Calu3 (cell line): ENCODE measurements around the gene GBX2. TPM values are rescaled to one million over a fixed set of nuclear protein-coding genes. Genes with fewer than 3 reads are reported as not detected.

ENCODE experiments used
- BruUV-seq: library from RNA; stranded (reverse); fragments of 400-500 nt; replicated peaks from 2 replicates; lab custom pipeline; 2021; lab: Mats Ljungman, UMichigan
- CTCF ChIA-PET: fragments of 300-600 bp; sonication (Branson Sonifier 250); formaldehyde crosslinking; loops from one replicate; lab custom pipeline; 2022; ENCODE audit warnings: antibody characterized with exemption; lab: Charles Lee
- DNase-seq: peaks from one replicate; pipeline ENCODE4 v3.0.0; 2022
- H3K27ac Mint-ChIP-seq: one replicate; pipeline ENCODE4 v1.8.0; 2022; ENCODE audit warnings: mixed read lengths; ENCODE audit not compliant: unreplicated experiment
- H3K27me3 Mint-ChIP-seq: one replicate; pipeline ENCODE4 v1.8.0; 2022; ENCODE audit warnings: mixed read lengths; ENCODE audit not compliant: unreplicated experiment
- H3K36me3 Mint-ChIP-seq: one replicate; pipeline ENCODE4 v1.8.0; 2022; ENCODE audit warnings: mild to moderate bottlenecking, moderate library complexity, mixed read lengths; ENCODE audit not compliant: insufficient read depth, unreplicated experiment
- H3K4me1 Mint-ChIP-seq: one replicate; pipeline ENCODE4 v1.8.0; 2022; ENCODE audit warnings: mild to moderate bottlenecking, low read depth, mixed read lengths; ENCODE audit not compliant: unreplicated experiment
- H3K4me3 Mint-ChIP-seq: one replicate; pipeline ENCODE4 v1.8.0; 2022; ENCODE audit warnings: mild to moderate bottlenecking, low read depth, moderate library complexity, mixed read lengths; ENCODE audit not compliant: unreplicated experiment
- H3K9me3 Mint-ChIP-seq: one replicate; pipeline ENCODE4 v1.8.0; 2022; ENCODE audit warnings: low read depth, mixed read lengths; ENCODE audit not compliant: unreplicated experiment
- intact Hi-C: fragments of 100-400 bp; cut with micrococcal nuclease; formaldehyde crosslinking; loops from one replicate; pipeline ENCODE4 v1.10.0; 2022; ENCODE audit not compliant: unreplicated experiment
- total RNA-seq: library from RNA; stranded (reverse); gene quantifications from 2 replicates; pipeline ENCODE4 v1.2.3, GENCODE V29; 2022
- TF ChIP-seq, protein P1 (sequence below): fragments of 200-600 bp; IDR thresholded peaks from one replicate; pipeline ENCODE4 v1.8.0; 2022; ENCODE audit warnings: antibody characterized with exemption; ENCODE audit not compliant: unreplicated experiment

GBX2 gene
- total RNA-seq, 1 experiment from 2014 or later = 2.4 TPM

DNA sequence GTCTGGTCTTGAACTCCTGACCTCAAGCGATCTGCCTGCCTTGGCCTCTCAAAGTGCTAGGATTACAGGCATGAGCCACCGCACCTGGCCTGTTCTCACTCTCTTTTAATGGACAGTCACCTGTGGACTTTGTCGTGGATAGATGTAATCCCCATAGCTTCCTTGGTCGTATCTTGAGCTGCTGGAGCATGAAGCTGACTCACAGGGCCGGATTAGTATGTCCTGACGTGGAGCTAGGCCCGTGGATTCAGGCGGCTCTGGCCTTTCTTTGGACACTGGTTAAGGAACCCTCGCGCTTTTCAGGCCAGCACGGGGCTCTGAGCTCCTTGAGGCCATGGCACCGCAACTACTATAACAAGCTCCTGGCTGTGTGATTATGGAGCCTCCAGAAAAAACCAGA is 27.5 kb upstream of the GBX2 start:
- BruUV-seq = no TSS peak
- Mint-ChIP-seq H3K9me3 (no peaks in the 10 kb centered on the region), H3K27ac (no peak overlapping the region), H3K4me1 (no peaks in the 10 kb centered on the region), H3K36me3 (no peaks in the 10 kb centered on the region), H3K4me3 (no peak overlapping the region), H3K27me3 (no peaks in the 10 kb centered on the region)
- intact Hi-C loops = no loop called here
- DNase-seq = no peak
- TF ChIP-seq, protein P1, sequence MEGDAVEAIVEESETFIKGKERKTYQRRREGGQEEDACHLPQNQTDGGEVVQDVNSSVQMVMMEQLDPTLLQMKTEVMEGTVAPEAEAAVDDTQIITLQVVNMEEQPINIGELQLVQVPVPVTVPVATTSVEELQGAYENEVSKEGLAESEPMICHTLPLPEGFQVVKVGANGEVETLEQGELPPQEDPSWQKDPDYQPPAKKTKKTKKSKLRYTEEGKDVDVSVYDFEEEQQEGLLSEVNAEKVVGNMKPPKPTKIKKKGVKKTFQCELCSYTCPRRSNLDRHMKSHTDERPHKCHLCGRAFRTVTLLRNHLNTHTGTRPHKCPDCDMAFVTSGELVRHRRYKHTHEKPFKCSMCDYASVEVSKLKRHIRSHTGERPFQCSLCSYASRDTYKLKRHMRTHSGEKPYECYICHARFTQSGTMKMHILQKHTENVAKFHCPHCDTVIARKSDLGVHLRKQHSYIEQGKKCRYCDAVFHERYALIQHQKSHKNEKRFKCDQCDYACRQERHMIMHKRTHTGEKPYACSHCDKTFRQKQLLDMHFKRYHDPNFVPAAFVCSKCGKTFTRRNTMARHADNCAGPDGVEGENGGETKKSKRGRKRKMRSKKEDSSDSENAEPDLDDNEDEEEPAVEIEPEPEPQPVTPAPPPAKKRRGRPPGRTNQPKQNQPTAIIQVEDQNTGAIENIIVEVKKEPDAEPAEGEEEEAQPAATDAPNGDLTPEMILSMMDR = no peak
- CTCF ChIA-PET = no interaction called here

DNA sequence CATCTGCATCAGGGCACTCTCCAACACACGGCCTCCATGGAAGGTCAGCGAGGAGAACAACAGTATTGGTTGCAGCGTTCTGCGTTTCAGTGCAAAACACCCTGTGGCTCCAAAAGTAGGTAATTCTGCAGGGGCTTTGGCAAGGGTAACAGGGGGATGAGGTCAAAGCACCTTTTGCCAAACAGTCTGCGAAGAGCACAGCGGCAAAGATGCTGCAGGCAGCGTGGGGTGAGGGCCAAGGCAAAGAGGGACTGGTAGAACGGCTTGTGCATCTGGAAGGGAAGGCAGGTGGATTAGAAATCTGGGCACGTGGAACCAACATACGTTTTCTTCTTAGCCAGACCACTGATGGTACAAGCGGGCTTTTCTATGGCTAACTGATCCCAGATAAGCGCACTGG is 26.6 kb upstream of the GBX2 start:
- intact Hi-C loops = no loop called here
- CTCF ChIA-PET = interaction anchor here (0.6 kb wide), 1 partner anchor 1916 kb away, joined by 3 read pairs; no protein-coding TSS in a partner anchor
- DNase-seq = no peak

DNA sequence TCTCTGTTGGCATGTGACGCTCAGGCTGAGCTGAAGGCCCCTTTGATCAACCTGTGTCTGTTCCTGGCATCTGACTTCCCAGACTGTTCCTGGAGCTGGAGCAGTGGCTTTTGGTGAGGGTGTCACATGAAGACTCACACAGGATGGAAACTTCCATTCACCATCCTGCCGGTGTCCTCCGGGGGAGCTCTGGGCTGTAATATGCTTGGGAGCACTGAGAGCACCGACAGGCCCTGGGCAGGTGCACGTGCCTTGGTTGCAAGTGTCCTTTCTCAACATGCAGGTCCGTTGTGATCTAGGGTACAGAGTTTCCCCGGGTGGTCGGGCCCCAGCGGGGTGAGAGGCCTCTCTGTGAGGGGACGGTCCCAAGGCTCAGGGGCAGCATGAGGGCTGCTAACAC is 24.8 kb upstream of the GBX2 start:
- intact Hi-C loops = no loop called here
- Mint-ChIP-seq H3K4me1 (no peaks in the 10 kb centered on the region), H3K27ac (no peak overlapping the region), H3K4me3 (no peak overlapping the region), H3K27me3 (no peaks in the 10 kb centered on the region), H3K9me3 (no peaks in the 10 kb centered on the region), H3K36me3 (no peaks in the 10 kb centered on the region)
- no peak for DNase-seq
- TF ChIP-seq, protein P1 = no peak
- CTCF ChIA-PET = no interaction called here
- BruUV-seq = no TSS peak

More for the DNA sequence above, 26.6 kb upstream of the GBX2 start:
- Mint-ChIP-seq H3K4me1 (no peaks in the 10 kb centered on the region), H3K4me3 (no peak overlapping the region), H3K27me3 (no peaks in the 10 kb centered on the region), H3K9me3 (no peaks in the 10 kb centered on the region), H3K36me3 (no peaks in the 10 kb centered on the region), H3K27ac (no peak overlapping the region)
- TF ChIP-seq, protein P1 = no peak
- BruUV-seq = no TSS peak

DNA sequence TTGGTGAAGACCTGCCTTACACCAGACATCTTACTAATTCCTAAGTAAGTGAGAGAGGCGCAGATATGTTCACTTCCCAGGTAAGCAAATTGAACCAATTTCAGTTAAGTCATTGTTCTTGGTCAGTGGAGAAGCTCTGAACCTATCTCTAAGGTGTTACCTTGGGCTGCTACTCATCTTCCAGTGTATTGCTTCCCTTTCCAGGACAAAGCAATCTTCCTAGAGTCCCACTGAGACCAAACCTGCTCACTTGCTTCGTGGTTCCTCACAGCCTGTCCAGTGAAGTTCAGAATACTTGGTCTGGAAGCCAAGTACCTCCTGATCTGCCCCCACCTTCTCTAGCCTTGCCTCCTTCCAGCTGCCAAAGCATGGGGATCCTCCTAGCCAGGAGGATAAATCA is 22.5 kb upstream of the GBX2 start:
- TF ChIP-seq, protein P1 = no peak
- H3K27ac Mint-ChIP-seq = no peak overlapping the region
- H3K4me1 Mint-ChIP-seq = no peaks in the 10 kb centered on the region
- no peak for DNase-seq
- no peaks in the 10 kb centered on the region for H3K36me3 Mint-ChIP-seq
- peaks cover under 1% of the 10 kb centered on the region for H3K9me3 Mint-ChIP-seq
- H3K4me3 Mint-ChIP-seq = no peak overlapping the region
- no TSS peak for BruUV-seq
- intact Hi-C loops = no loop called here
- no peaks in the 10 kb centered on the region for H3K27me3 Mint-ChIP-seq
- CTCF ChIA-PET = no interaction called here
